ENCODE measurements around the gene ZPR1.

DNA sequence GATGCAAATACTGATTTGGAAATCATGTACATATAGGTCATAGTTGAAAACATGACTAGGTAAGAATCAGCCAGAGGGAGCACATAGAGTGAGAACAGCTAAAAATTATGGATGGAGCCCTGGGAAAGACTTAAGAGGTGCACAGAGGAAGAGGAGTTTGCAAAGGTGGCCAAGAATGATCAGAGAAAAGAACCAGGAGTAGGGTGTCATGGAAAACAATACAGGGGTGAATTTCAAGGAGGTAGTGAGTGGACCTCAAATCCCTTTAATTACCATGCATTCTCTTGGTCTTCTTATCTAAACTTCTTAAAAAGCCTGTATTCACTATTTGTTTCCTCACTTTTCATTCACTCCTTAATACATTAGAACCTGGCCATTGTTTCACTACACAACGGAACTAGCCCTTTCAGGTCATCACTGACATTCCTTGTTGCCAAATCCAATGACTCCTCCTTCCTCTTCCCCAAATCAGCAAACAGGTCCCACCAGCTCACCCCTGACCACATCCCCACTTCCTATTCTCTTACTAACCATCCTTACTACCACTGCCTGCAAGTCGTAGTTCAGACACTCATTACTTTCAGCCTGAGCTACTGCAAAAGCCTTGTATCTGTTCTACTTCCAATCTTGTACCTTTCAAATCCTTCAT, 37.6 kb downstream of the ZPR1 start:
- TF ChIP-seq EZH2 (IDR thresholded peaks at IDR 0.05; ENCODE audit: insufficient read depth, poor library complexity, severe bottlenecking) (no peak), EZH2phosphoT487 (IDR thresholded peaks at IDR 0.05; ENCODE audit: insufficient read depth, low read depth) (no peak)
